Measurements from ENCODE around the gene TMEM269.

DNA sequence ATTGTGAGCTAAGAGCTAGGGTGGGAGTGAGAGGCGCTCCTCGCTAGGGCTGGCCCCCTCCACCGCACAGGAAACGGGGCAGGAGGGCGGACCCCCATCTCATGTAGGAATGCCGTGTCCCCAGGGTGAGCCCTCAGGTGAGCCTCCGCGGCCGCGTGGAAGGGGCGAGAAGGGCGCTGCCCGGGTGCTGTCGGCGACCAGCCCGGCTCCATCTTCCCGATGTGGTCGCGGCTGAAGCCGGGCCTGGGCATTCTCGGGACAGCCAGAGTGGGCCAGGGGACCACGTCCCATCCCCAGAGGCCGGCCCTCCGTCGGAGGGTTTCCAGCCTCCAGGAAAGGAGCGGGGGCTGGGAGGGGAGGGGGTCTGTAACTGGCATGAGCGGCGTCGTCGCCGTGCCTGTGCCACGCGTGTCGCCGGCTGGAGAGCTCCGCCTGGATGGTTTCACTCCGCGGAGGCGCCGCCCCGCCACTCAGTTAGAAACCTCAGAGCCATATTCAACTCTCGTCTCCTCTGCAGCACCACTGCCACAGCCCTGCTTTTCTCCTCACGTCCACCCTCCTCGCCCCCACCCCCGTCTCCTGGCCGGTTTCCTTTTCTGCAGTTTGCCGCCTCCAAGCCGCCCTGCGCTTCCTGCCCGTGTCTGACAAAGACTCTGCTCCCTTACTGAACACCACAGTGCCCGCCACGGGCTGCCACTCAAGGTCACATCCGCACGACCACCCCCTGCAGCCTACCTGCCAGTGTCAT is at the start of gene TMEM269:
- no peak for TF ChIP-seq EZH2 (IDR thresholded peaks at IDR 0.05; ENCODE audit: insufficient read depth, poor library complexity, severe bottlenecking)
- TF ChIP-seq EZH2phosphoT487 (IDR thresholded peaks at IDR 0.05; ENCODE audit: insufficient read depth, low read depth), result no peak
